GM11168 (cell line): ENCODE measurements around the gene KDM4C.
"Not testable (repeated sequence)": the region's sequence is repeated elsewhere in the genome, so short reads cannot be mapped to it uniquely, and the experiment has no call there.

Source experiments
- in situ Hi-C: fragments of 300-500 bp; cut with MboI; formaldehyde crosslinking; loops from one replicate; pipeline ENCODE4 v1.12.0; 2022; ENCODE audit warnings: low sequenced_read_pairs; ENCODE audit not compliant: unreplicated experiment

Gene KDM4C

GRCh38 chr9:6794936-6795335 lies 37.2 kb downstream of the KDM4C start:
- in situ Hi-C loops: no loop called here

- in situ Hi-C loops: no loop called here
Measured at GRCh38 chr9:6802926-6803325, 45.2 kb downstream of the KDM4C start.

DNA sequence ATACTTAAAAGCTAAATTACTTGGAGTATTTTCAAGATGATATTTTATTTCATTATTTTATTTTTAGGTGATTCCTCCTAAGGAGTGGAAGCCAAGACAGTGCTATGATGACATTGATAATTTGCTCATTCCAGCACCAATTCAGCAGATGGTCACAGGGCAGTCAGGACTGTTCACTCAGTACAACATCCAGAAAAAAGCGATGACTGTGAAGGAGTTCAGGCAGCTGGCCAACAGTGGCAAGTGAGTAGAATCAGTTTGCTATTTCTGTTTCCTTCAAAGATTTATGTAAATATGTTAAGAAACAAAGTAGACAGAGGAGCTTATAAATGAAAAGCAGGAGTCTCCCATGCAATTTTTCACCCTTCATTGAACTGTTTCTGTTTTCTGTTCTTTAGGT lies 47.8 kb downstream of the KDM4C start:
- in situ Hi-C loops: no loop called here

GRCh38 chr9:6806318-6806717 lies 48.5 kb downstream of the KDM4C start:
- in situ Hi-C loops: not testable (repeated sequence)

- in situ Hi-C loops: not testable (repeated sequence)
Measured at GRCh38 chr9:6807669-6808068, 49.9 kb downstream of the KDM4C start.

DNA sequence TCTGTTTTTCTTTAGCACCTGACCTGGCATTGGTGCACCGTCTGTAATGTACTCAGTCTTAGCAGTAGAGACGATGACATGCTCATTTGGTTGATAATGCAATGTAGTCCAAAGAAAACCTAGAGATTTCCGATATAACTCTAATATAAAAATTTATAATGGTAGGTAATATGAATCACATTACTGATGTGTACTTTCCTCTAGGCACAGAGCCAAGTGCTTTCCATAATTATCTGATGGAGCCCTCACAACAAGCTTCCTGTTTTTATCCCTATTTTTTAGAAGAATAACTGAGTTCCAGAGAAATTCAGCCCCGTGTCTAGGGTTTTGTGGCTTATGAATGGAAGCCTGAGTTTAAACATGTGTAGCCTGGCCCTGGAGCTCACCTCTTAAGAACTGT lies 53.7 kb downstream of the KDM4C start:
- in situ Hi-C loops: no loop called here

- in situ Hi-C loops: no loop called here
Measured at GRCh38 chr9:6816581-6816980, 58.8 kb downstream of the KDM4C start.

- in situ Hi-C loops: no loop called here
Measured at GRCh38 chr9:6818292-6818922, 60.6 kb downstream of the KDM4C start.

DNA sequence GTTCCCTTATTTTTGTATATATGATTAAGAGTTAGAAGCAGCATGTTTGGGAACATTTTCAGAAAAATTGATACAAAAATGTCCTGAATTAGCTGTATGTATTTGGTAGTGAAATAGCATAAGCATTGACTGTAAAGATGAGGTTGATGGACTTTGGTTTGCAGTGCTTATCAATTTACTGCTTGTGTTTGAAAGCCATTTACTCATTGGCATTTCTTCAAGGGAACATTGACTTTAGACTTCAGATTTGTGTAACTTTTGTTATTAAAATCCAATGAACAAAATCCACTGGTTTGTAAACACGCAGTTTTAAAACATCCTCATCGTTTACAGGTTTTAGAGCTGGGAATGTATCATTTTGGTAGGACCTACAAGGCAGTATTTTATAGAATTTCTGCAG lies 61.3 kb downstream of the KDM4C start:
- in situ Hi-C loops: no loop called here

DNA sequence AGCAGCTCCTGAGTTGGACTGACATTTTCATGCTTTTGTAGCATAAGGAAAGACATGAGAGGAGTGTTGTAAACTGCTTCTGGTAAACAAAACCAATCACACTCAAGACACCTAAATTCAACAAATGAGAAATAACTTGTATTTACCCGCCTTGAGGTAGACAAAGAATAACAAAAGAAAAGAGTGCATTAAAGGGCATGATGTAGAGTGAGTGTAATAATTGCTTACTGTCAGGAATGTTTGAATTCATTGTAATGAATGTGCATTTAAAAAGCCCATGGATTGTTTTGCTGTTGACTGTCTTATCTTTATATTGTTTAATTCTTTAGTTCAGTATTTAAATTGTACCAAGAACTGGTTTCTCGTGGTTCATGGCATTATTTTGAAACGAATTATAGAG lies 61.8 kb downstream of the KDM4C start:
- in situ Hi-C loops: no loop called here

DNA sequence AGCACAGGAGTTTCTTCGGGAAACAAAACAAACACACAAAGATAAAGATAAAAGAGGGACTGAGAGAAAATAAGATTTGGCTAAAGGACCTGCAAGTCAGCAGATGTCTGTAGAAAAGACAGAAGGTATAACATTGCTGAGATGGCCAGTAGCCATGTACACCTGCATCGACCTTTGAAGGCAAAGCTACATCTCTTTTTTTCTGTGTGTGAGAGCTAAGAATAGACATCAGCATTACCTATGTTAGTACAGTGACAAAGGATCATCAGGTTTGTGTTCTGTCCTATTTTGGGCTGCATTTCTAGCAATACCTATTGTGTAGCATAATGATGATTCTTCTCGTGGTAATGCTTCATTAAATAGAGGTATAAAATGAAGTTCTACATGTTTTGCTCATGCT lies 64.9 kb downstream of the KDM4C start:
- in situ Hi-C loops: no loop called here

DNA sequence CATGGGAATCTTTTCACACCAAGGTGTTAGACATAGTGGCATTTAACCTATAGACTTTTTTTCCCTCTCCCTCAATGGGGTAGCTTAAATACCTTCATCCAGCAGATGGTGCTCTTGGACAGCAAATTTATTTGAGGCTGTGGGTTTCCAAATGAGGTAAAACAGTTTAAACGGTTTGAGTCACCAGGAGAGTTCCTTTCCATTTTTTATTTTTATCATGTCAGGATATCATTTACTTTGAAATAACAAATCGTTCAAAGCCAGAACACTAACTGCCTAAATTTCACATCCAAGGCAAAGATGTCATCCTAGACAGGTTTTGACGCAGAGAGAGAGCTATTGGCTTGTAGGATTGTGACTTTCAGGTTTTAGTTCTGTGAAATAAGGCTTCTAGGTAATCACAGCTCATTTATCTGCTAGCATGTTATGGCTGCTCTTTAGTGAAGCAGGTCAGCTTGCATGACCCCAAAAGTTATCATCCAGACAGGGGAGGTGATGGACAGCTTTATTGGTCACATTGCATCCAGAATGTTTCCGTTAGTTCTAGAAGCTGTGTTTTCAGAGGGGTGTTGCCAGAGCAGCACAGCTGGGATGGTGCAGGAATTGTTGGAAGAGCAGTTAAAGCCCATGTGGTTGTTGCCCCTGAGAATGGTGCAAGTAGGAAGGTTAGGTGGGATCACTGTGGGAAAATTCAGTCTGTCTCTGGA lies 69.8 kb downstream of the KDM4C start:
- in situ Hi-C loops: no loop called here

- in situ Hi-C loops: no loop called here
Measured at GRCh38 chr9:6829027-6829426, 71.3 kb downstream of the KDM4C start.

- in situ Hi-C loops: no loop called here
Measured at GRCh38 chr9:6829536-6829935, 71.8 kb downstream of the KDM4C start.

DNA sequence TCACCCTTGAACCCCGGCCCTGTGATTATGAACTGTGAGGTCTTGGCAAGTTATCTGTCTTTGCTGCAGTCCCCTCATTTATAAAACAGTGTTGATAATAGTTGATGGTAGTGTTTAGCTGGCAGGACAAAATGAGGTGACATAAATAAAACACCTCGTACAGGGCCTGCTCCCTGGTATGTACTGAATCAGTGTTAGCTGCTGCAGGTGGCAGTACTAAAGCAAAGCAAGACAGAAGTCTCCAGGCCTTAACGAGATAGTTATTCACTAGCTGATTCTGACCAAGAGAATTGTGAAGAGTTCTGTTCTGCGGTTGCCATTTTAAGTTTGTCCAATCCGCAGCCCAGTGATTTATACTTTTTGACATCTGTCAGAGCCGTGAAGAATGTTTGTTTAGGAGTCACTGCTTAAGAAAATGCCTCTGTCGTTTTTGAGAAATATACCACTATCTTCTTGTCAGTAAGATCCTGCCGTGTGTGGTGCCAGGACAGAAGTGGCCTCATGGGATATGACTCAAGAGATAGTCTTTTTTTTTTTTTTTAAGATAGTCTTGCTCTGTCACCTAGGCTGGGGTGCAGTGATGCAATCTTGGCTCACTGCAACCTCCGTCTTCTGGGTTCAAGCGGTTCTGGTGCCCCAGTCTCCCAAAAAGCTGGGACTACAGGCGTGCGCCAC lies 75.9 kb downstream of the KDM4C start:
- in situ Hi-C loops: no loop called here

DNA sequence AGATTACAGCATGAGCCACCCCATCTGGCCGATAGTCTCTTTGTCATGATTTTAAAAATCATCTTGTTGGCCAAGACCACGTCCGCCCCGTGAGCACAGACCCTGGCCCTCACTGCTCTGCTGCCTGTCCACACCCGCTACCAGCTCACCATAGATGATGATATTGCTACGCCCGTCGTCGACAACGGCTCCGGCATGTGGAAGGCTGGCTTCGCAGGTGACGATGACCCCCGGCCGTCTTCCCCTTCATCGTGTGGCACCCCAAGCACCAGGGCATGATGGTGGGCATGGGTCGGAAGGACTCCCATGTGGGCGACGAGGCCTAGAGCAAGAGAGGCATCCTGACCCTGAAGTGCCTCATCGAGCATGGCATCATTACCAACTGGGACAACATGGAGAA lies 76.5 kb downstream of the KDM4C start:
- in situ Hi-C loops: no loop called here

DNA sequence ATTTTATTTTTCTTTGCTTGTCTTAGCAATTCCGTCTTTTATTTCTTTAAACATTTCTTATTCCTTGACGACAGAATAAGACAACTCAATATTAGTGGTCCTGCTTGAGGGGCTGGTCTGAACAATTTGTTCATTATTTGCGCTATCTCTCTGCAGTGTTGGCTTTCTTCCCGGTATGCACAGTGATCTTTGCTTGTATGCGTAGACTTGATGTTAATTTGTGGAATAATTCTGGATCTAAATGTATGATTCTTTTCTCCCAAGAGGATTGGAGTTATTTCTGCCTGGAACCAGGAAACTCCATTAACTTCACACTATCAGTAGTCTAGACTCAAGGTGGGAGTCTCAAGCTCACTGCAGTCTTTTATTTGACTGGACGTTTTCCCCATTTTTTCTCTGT lies 80.4 kb downstream of the KDM4C start:
- in situ Hi-C loops: no loop called here

- in situ Hi-C loops: no loop called here
Measured at GRCh38 chr9:6842584-6842947, 84.8 kb downstream of the KDM4C start.

DNA sequence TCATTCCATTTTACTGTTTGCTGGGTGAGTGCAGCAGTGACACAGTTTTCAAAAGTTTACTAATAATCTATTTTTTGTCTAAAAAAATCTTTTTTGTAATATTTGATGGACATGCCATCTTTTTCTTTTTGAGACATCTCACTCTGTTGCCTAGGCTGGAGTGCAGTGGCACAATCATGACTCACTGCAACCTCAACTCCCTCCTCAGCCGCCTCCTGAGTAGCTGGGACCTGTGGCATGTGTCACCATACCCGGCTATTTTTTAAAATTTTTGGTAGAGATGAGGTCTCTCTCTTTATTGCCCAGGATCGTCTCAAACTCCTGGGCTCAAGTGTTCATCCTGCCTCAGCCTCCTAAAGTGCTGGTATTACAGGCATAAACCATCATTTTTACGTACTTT lies 86.0 kb downstream of the KDM4C start:
- in situ Hi-C loops: no loop called here

GRCh38 chr9:6844267-6844666 lies 86.5 kb downstream of the KDM4C start:
- in situ Hi-C loops: no loop called here

- in situ Hi-C loops: no loop called here
Measured at GRCh38 chr9:6845128-6845826, 87.5 kb downstream of the KDM4C start.
